ENCODE data around the gene OSCAR. TPM values are rescaled to one million over a fixed set of nuclear protein-coding genes. Genes with fewer than 3 reads are reported as not detected.

The OSCAR gene
- total RNA-seq, 6 experiments from 2014 or later: 0.45 to 3.2 (median 2.4) TPM

- Mint-ChIP-seq H3K36me3 (ENCODE audit: low read depth) (peaks cover 8% of the 10 kb centered on the region), H3K4me1 (ENCODE audit: low read depth) (no peaks in the 10 kb centered on the region), H3K27me3 (ENCODE audit: insufficient read depth) (no peaks in the 10 kb centered on the region; the same call in 1 of the 2 replicates), H3K9me3 (no peaks in the 10 kb centered on the region), H3K27ac (no peak overlapping the region), H3K4me3 (no peak overlapping the region)
- no peak for TF ChIP-seq CTCF (IDR thresholded peaks at IDR 0.05)
- DNase-seq: no peak
These were observed 28.4 kb upstream of the OSCAR start for GRCh38 chr19:54128796-54129616.

GRCh38 chr19:54128441-54128725 is 27.8 kb upstream of the OSCAR start:
- Mint-ChIP-seq H3K4me1 (ENCODE audit: low read depth) (no peaks in the 10 kb centered on the region), H3K4me3 (no peak overlapping the region), H3K36me3 (ENCODE audit: low read depth) (peaks cover 8% of the 10 kb centered on the region)

GRCh38 chr19:54127688-54128440 is 27.3 kb upstream of the OSCAR start:
- Mint-ChIP-seq H3K4me3 (no peak overlapping the region), H3K4me1 (ENCODE audit: low read depth) (no peaks in the 10 kb centered on the region)

More at GRCh38 chr19:54128441-54128725, 27.8 kb upstream of the OSCAR start:
- no peak overlapping the region for H3K27ac Mint-ChIP-seq
- H3K9me3 Mint-ChIP-seq: no peaks in the 10 kb centered on the region
- H3K27me3 Mint-ChIP-seq (ENCODE audit: insufficient read depth): no peaks in the 10 kb centered on the region; the same call in 1 of the 2 replicates
- DNase-seq: no peak
- TF ChIP-seq CTCF (IDR thresholded peaks at IDR 0.05): no peak

GRCh38 chr19:54125713-54126112 is 25.1 kb upstream of the OSCAR start:
- Mint-ChIP-seq H3K36me3 (ENCODE audit: low read depth) (peaks cover 8% of the 10 kb centered on the region), H3K4me1 (ENCODE audit: low read depth) (no peaks in the 10 kb centered on the region), H3K4me3 (no peak overlapping the region)

More at GRCh38 chr19:54127688-54128440, 27.3 kb upstream of the OSCAR start:
- Mint-ChIP-seq H3K27me3 (ENCODE audit: insufficient read depth) (no peaks in the 10 kb centered on the region; the same call in 1 of the 2 replicates), H3K27ac (no peak overlapping the region), H3K9me3 (no peaks in the 10 kb centered on the region), H3K36me3 (ENCODE audit: low read depth) (peaks cover 8% of the 10 kb centered on the region)
- DNase-seq: no peak
- TF ChIP-seq CTCF (IDR thresholded peaks at IDR 0.05): no peak

GRCh38 chr19:54124393-54124792 is 23.8 kb upstream of the OSCAR start:
- H3K27me3 Mint-ChIP-seq (ENCODE audit: insufficient read depth): peaks cover 2% of the 10 kb centered on the region; the same call in 1 of the 2 replicates
- H3K27ac Mint-ChIP-seq: no peak overlapping the region
- no peaks in the 10 kb centered on the region for H3K4me1 Mint-ChIP-seq (ENCODE audit: low read depth)
- no peaks in the 10 kb centered on the region for H3K9me3 Mint-ChIP-seq
- no peak overlapping the region for H3K4me3 Mint-ChIP-seq
- peaks cover 12% of the 10 kb centered on the region for H3K36me3 Mint-ChIP-seq (ENCODE audit: low read depth)
- DNase-seq: no peak
- no peak for TF ChIP-seq CTCF (IDR thresholded peaks at IDR 0.05)

More at GRCh38 chr19:54125713-54126112, 25.1 kb upstream of the OSCAR start:
- no peak overlapping the region for H3K27ac Mint-ChIP-seq
- TF ChIP-seq CTCF (IDR thresholded peaks at IDR 0.05): no peak
- DNase-seq: no peak
- H3K9me3 Mint-ChIP-seq: no peaks in the 10 kb centered on the region
- H3K27me3 Mint-ChIP-seq (ENCODE audit: insufficient read depth): peaks cover 2% of the 10 kb centered on the region; the same call in 1 of the 2 replicates
